Measurements from ENCODE around the gene BRINP2.

- TF ChIP-seq, protein P1, sequence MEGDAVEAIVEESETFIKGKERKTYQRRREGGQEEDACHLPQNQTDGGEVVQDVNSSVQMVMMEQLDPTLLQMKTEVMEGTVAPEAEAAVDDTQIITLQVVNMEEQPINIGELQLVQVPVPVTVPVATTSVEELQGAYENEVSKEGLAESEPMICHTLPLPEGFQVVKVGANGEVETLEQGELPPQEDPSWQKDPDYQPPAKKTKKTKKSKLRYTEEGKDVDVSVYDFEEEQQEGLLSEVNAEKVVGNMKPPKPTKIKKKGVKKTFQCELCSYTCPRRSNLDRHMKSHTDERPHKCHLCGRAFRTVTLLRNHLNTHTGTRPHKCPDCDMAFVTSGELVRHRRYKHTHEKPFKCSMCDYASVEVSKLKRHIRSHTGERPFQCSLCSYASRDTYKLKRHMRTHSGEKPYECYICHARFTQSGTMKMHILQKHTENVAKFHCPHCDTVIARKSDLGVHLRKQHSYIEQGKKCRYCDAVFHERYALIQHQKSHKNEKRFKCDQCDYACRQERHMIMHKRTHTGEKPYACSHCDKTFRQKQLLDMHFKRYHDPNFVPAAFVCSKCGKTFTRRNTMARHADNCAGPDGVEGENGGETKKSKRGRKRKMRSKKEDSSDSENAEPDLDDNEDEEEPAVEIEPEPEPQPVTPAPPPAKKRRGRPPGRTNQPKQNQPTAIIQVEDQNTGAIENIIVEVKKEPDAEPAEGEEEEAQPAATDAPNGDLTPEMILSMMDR (IDR thresholded peaks at IDR 0.05; ENCODE audit: control extremely low read depth in 1 of 3, insufficient read depth in 1 of 3, low read depth in 1 of 3, low read length in 3 of 3): no peak
- no peak for TF ChIP-seq RAD21 (IDR thresholded peaks at IDR 0.05 in 1 of 2, conservative IDR thresholded peaks at IDR 0.05 in 1 of 2; ENCODE audit: low read depth in 2 of 2, low read length in 2 of 2)
- TF ChIP-seq CHD2 (IDR thresholded peaks at IDR 0.05; ENCODE audit: low read length): no peak
- TF ChIP-seq GTF2F1 (IDR thresholded peaks at IDR 0.05; ENCODE audit: borderline replicate concordance, low read depth, low read length): no peak
- TF ChIP-seq TCF12 (IDR thresholded peaks at IDR 0.05; ENCODE audit: low read depth, low read length): no peak
- no peak for TF ChIP-seq TAF1 (IDR thresholded peaks at IDR 0.05; ENCODE audit: low read depth, low read length)
- TF ChIP-seq SRF (IDR thresholded peaks at IDR 0.05; ENCODE audit: low read depth, low read length): no peak
Measured at GRCh38 chr1:177281901-177282300, 111.1 kb downstream of the BRINP2 start.

Data from H1 (cell line).